ENCODE results near the gene SNTG2.

The SNTG2 gene

DNA sequence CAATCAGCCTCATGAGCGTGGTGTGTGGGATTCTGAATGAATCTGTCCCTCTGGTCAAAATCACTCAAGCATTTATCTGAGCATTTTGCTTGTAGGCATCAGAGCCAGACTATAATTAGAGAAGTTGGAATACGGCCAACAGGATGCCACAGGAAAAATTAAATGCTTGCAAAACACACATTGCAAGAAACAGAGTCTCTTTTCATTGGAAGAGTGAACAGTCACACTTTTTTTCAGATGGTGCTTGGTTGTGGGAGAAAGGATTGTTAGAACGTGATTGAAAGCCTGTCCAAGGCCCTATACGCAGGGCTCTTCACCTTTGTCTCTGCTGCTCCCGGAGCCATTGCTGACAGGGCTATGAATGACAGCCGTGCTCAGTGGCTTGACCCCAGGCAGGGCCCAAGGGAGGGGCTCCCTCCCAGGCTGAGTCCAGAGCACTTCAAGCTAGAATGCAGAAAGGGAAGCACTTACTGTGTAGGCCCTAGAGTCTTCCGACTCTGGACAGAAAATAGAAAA, 59.8 kb downstream of the SNTG2 start:
- DNase-seq = no peak

- no peak for DNase-seq
Observed at GRCh38 chr2:1011006-1011405, 60.4 kb downstream of the SNTG2 start.

DNA sequence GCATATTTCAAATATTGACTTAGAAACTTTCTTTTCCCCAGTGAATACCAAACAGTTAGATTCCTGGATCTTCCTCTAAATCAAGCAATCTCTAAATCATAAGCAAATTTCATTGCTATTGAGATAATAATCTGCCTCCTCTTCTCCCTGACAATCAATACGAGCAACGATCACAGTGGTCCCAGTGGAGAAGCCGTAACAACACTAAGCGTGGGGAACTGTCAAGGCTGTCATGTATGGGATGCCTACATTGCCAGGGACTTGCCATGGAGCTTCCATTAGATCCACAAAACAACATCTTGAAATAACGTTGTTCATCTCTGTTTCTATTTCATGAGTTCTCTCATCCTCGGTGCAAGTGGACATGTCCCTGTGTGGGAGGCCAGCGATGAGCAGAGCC, 61.3 kb downstream of the SNTG2 start:
- no peak for DNase-seq

DNA sequence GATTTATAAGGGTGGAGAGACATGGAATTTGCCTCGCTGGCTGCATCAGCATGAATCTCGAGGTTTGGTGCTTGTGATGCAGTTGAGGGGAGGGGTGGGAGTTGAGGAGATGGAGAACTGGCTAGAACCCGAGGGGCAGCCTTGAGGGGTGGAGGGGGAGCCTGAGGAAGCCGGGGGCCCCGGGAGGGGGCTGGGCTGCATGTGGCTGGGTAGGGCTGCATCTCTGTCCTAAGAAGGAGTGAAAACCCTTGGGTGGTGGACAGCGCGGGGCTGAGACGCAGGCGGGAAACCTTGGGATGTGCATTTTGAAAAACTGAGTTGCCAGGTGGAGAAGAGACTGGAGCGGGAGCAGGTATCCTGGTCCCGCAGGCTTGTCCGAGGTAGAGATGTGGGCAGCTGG, 64.2 kb downstream of the SNTG2 start:
- no peak for DNase-seq

DNA sequence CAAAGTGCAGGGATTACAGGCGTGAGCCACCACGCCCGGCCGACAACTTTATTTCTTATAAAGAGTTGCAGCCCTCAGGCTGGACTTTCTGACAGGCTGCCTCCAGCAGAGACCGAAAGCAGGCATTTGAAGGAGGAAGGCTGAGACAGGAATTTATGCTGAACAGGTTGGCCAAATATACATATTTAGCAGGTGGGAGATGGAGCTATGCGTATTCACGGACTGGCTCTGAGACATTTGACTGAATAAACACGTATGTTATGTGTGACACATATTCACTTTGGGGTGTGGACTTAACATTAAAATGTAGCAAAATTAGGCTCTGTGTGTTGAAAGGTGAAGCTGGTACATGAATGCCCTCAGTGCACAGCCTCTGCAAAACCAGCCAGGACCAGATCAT, 65.9 kb downstream of the SNTG2 start:
- DNase-seq = no peak

GRCh38 chr2:1017827-1018226, 67.2 kb downstream of the SNTG2 start:
- DNase-seq = no peak

DNA sequence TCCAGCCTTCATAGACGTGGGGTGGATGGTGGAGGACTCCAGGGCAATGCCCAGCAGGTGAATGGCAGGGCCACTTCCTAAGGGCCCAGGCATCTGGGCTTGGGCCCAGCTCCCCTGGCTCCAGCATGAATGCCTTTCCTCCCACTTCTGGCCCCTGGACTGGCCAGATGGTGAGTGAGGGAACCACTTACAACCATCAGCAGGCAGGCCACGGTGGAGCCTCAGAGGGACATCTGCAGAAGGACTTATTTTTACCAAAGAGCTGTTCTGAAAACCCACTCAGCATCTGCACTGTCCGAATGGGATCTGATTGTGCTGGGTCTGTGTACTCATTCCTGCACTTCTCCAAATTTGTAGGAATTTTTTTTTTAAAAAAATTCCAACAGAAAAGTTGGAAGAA, 69.6 kb downstream of the SNTG2 start:
- DNase-seq = no peak

DNA sequence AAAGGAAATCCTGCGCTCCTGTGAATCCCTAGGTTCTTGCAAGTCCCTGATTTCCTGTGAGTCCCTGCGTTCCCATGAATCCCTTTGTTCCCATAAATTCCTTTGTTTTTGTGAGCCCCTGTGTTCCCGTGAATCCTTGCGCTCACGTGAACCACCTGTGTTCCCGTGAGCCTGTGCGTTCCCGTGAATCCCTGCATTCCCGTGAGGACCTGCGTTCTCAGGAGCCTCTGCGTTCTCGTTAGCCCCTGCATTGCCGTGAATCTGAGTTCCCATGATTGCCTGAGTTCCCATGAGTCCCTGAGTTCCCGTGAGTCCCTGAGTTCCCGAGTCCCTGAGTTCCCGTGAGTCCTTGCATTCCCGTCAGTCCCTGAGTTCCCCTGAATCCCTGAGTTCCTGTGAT, 71.5 kb downstream of the SNTG2 start:
- no peak for DNase-seq

- no peak for DNase-seq
Observed at GRCh38 chr2:1024981-1025380, 74.3 kb downstream of the SNTG2 start.

DNA sequence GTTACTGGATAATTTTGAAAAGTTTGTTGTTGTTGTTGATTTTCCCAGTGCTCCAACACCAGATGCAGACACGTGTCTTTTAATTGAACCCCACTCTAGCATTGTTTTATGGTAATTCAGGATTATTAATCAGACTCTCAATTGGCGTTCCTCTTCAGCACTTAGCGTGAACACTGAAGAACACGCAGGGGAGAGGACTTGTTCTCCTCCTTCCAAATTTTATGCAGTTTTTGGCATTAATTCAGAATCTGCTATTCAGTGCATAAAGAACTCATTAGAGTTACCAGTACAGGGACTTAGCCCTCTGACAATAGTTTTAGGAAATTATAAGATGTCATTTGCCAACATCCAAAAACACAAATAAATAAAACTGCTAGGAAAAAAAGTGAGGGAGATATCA, 75.5 kb downstream of the SNTG2 start:
- no peak for DNase-seq

GRCh38 chr2:1028831-1029230, 78.2 kb downstream of the SNTG2 start:
- no peak for DNase-seq

DNA sequence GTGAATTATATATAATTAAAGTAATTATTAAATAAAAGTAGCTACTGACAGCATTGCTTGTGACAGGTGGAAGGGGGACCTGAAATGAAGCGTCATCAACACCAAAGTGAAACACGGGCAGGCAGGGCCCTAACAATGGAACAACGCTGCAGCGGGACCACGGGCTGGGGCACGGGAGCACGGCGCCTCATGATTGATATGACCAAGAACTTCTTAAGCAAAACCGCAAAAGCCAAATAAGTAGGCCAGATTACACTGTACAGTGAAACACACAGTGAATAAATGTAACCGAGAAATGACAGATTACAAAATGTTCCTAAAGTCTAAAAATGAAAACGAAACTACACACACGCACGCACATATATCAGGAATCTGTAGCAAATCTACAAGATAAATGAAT, 81.4 kb downstream of the SNTG2 start:
- DNase-seq = no peak

DNA sequence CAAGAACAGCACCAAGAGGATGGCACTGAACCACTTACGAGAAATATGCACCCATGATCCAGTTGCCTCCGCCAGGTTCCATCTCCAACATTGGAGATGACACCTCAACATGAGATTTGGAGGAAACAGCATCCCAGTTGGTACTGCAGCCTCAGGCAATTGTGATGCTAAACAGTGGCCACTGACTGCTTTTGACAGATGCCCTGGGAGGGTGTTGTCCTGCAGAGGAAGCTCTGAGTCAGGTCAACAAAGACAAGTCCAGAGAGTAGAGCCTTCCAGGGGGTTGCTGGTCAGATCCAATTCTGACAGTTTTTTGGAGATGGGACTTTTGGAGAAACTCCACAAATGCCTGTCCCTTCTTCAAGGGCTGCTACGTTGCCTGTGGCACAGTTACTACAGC, 82.4 kb downstream of the SNTG2 start:
- DNase-seq = no peak

DNA sequence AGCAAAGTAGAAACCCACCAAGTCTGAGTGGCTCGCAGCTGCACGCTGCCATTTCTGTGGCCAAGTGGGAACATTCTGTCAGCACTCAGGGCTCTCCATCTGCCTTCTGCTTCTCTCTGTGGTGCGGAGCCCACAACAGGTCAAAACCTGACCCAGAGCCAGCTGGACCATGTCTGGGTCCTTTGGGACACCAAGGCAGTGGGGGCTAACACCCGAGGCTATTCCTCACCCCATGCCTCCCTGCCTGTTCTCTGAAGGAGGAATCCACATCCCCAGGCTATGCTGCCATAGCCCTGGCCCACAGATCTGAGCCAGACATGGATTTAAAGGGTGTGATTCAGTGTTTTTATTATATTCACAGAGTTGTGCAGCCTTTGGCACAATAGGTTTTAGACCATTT, 86.4 kb downstream of the SNTG2 start:
- DNase-seq = no peak

DNA sequence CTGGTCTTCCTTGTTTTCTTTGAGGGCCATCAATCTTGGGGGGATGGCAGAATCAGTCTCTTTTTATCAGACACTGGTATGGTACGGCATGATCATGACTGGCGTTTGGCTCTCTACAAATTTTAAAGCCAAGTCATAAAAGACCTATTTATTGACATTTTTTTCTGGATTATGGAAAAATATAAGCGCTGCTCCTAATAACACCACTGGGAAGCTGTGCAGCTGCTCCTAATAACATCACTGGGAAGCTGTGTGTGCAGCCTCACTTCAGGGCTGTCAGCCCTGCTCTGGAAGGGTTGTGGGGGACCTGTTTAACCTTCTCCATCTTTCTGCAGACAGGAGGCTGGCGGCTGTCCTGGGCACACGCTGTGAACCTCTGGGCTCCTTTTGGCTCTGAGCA, 88.9 kb downstream of the SNTG2 start:
- no peak for DNase-seq

DNA sequence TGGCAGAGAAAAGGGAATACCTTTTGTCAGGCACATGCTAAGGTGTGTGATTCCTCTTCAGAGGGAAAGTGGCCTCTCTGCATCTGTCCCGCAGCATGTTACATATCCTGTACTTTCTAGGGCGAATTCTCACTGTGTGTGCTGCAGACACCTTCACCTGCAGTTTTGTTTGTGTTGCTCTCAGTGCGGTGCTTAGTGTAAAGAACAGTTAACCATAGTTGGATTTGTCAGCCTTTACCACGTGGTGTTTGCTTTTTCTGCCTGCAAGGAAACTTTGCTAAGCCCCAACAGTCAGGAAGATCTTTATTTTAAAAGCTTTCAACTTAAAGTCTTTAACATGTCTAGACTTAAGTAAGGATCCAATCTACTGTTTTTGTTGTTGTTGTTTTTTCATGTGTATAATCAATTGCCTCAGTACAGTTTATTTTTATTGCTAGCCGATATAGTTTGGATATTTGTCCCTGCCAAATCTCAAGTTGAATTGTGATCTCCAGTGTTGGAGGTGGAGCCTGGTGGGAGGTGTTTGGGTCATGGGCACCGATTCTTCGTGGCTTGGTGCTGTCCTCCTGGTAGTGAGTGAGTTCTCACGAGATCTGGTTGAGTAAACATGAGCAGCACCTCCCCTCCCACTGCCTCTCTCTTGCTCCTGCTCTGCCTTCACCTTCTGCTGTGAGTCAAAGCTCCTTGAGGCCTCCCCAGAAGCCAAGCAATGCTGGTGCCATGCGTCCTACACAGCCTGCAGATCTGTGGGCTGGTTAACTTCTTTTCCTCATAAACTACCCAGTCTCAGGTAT, 90.6 kb downstream of the SNTG2 start:
- DNase-seq = no peak

DNA sequence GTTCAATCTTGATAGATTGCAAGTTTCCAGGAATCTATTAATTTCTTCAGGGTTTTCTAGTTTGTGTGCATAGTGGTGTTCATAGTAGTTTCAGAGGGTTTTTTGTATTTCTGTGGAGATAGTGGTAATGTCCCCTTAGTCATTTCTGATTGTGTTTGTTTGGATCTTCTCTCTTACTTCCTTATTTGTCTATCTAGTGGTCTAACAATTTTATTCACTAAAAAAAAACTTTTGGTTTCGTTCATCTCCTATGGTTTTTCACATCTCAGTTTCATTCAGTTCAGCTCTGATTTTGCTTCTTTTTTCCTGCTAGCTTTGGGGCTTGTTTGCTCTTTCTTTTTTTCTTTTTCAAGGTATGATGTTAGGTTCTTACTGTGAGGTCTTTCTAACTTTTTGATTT, 94.5 kb downstream of the SNTG2 start:
- no peak for DNase-seq

DNA sequence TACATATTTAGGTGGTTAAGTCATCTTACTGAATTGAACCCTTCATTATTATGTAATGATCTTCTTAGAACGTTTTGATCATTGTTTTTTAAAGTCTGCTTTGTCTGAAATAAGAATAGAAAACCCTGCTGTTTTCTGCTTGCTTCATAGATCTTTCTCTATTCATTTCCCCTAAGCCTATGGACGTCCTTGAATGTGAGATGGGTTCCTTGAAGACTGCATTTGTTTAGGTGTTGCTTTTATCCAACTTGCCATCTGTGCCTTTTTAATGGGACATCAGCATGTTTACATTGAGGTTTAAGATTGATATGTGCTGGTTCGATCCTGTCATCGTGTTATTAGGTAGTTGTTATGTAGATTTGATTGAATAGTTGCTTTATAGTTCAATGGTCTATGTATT, 95.4 kb downstream of the SNTG2 start:
- DNase-seq = no peak

DNA sequence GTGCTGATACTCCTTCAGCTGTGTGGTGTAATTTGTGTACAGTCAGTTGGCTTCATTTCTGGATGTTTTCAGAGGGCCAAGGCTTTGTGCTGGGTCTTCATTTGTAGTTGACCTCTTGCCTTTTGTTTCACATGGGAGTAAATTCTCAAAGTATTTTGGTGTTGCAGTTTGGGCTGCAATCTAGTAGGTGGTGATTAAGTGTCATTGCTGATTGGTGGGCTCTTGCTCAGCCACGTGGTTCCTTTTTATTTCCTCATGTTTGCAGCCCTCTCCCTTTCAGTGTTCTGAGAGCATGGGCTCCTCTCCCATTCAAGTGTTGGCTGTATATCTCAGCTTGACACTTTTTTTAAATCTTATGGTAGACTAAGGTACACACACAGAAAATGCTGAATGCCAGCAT, 96.8 kb downstream of the SNTG2 start:
- no peak for DNase-seq

GRCh38 chr2:1049691-1050090, 99.0 kb downstream of the SNTG2 start:
- DNase-seq = no peak

- no peak for DNase-seq
Observed at GRCh38 chr2:1051075-1051474, 100.4 kb downstream of the SNTG2 start.

DNA sequence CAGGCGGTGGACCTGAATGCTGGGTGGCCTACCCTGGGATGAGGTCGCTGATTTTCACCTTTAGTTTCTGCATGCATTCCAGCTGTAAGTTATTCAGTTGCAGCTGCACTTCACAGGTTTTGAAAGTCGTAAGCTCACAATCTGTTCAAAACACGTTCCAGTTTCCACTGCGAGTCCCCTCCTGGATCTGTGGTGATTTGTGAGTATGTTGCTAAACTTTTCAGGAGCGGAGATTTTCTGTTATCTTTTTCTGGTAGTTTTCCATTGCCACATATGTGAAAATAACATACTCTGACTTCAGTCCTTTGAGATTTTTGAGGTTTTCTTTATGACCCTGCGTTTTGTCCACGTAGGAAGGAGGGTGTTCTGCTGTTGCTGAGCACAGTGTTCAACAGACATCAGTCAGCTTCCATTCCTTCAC, 102.1 kb downstream of the SNTG2 start:
- no peak for DNase-seq

DNA sequence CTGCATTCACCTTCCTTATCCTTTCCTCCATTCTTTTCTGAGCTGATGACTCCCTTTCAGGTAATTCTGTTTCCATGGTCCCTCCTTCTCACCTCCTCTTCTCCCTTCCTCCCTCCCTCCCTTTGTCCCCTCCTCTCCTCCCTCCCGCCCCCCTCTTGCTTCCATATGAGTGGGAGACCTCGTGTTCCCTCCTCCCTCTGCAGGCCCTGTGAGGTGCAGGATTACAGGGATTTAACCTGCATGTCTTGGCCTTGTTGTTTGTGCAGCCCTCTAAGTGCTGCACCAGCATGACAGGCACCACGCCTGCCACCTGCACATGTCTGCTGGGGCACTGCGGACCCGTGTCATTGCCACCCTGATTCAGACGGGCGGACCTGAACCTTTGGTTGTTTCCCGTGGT, 103.1 kb downstream of the SNTG2 start:
- no peak for DNase-seq

- DNase-seq = no peak
Observed at GRCh38 chr2:1054399-1054798, 103.8 kb downstream of the SNTG2 start.

GRCh38 chr2:1055014-1055595, 104.5 kb downstream of the SNTG2 start:
- no peak for DNase-seq
